GM12878 (cell line): Measurements from ENCODE around the gene FAM156A. TPM values are rescaled to one million over a fixed set of nuclear protein-coding genes. Genes with fewer than 3 reads are reported as not detected.

Source experiments
- ATAC-seq: fragments of 200-7000 bp; cut with Tn5 transposase; 3 replicates; pipeline ENCODE4 v1.9.1; 2020; ENCODE audit warnings: mild to moderate bottlenecking, moderate library complexity
- BruUV-seq: library from RNA; stranded (reverse); fragments of 400-500 nt; replicated peaks from 2 replicates; lab custom pipeline; 2021; lab: Mats Ljungman, UMichigan
- CTCF ChIA-PET: fragments of 300-600 bp; sonication (Branson Sonifier 250); formaldehyde crosslinking; extraction: SDS; loops from one replicate; lab custom pipeline; 2021; ENCODE audit warnings: inconsistent platforms; lab: Yijun Ruan, JAX
- POLR2A ChIA-PET: fragments of 350-600 bp; formaldehyde crosslinking; extraction: SDS; loops from one replicate; lab custom pipeline; 2021; ENCODE audit warnings: inconsistent platforms; lab: Charles Lee
- RAD21 ChIA-PET: fragments of 300-600 bp; sonication (Branson Sonifier 250); formaldehyde crosslinking; loops from one replicate; lab custom pipeline; 2023; ENCODE audit warnings: antibody characterized with exemption; ENCODE audit not compliant: unreplicated experiment; lab: Charles Lee
- SMC1A ChIA-PET: fragments of 300-600 bp; sonication (Branson Sonifier 250); formaldehyde crosslinking; loops from one replicate; lab custom pipeline; 2023; ENCODE audit not compliant: unreplicated experiment, uncharacterized antibody; lab: Charles Lee
- DNase-seq: peaks from one replicate; pipeline ENCODE4 v3.0.0-alpha.2; 2011; ENCODE audit warnings: low read depth, low spot score
- FAIRE-seq: peaks from 3 replicates; lab custom pipeline; 2011; peaks lifted over from hg19 to GRCh38; lab: Jason Lieb, UNC
- H2AFZ ChIP-seq: 2 replicates; pipeline ENCODE4 v1.6.0; 2011; ENCODE audit warnings: low read depth, low read length, control low read depth; ENCODE audit not compliant: control insufficient read depth
- H3K27ac ChIP-seq: 2 replicates; pipeline ENCODE4 v1.5.1; 2011; ENCODE audit warnings: control low read depth; ENCODE audit not compliant: control insufficient read depth, insufficient read depth
- H3K27me3 ChIP-seq, 2 experiments: replicated peaks in 1 of 2; 2 replicates each; pipeline versions ENCODE4 v1.6.0 to v1.6.1; 2011; ENCODE audit warnings: low read length in 1 of 2; ENCODE audit not compliant: control insufficient read depth in 2 of 2, insufficient read depth in 2 of 2
- H3K36me3 ChIP-seq, 2 experiments: 2 replicates each; pipeline ENCODE4 v1.5.1; 2011; ENCODE audit warnings: low read length in 1 of 2; ENCODE audit not compliant: control insufficient read depth in 2 of 2, insufficient read depth in 2 of 2
- H3K4me1 ChIP-seq: 2 replicates; pipeline ENCODE4 v1.6.1; 2011; ENCODE audit warnings: mild to moderate bottlenecking, low read length, moderate library complexity, mixed read lengths; ENCODE audit not compliant: control insufficient read depth, insufficient read depth
- H3K4me2 ChIP-seq: 2 replicates; pipeline ENCODE4 v1.6.0; 2011; ENCODE audit warnings: control low read depth; ENCODE audit not compliant: control insufficient read depth, insufficient read depth
- H3K4me3 ChIP-seq: fragments of 200-600 bp; sonication (generic); 2 replicates; pipeline ENCODE4 v1.5.1; 2016
- H3K79me2 ChIP-seq: 2 replicates; pipeline ENCODE4 v1.6.0; 2011; ENCODE audit warnings: low read length; ENCODE audit not compliant: control insufficient read depth, insufficient read depth
- H3K9ac ChIP-seq: 2 replicates; pipeline ENCODE4 v1.8.0; 2011; ENCODE audit warnings: low read length, control low read depth, mixed read lengths; ENCODE audit not compliant: control insufficient read depth, insufficient read depth
- H3K9me3 ChIP-seq: replicated peaks from 3 replicates; pipeline ENCODE4 v1.5.1; 2011; ENCODE audit warnings: mild to moderate bottlenecking, low read length; ENCODE audit not compliant: control insufficient read depth, insufficient read depth
- H4K20me1 ChIP-seq: 2 replicates; pipeline ENCODE4 v1.6.0; 2011; ENCODE audit not compliant: control insufficient read depth, insufficient read depth
- CHD4 ChIP-seq: fragments of 200-600 bp; sonication (generic); IDR thresholded peaks from 2 replicates; pipeline ENCODE4 v1.6.1; 2016; ENCODE audit warnings: mild to moderate bottlenecking
- KAT2A ChIP-seq: conservative IDR thresholded peaks from 2 replicates; pipeline ENCODE4 v1.6.1; 2011; ENCODE audit warnings: low read depth, low read length; ENCODE audit not compliant: control insufficient read depth
- NBN ChIP-seq: fragments of 450-650 bp; IDR thresholded peaks from 2 replicates; pipeline ENCODE4 v1.6.1; 2016
- RUNX3 ChIP-seq: IDR thresholded peaks from 2 replicates; pipeline ENCODE4 v1.6.1; 2012; ENCODE audit warnings: low read length, inconsistent platforms
- SIN3A ChIP-seq: IDR thresholded peaks from 2 replicates; pipeline ENCODE4 v1.6.1; 2012; ENCODE audit warnings: low read depth, low read length, improper control_type of control experiment
- SMARCA5 ChIP-seq: fragments of 450-650 bp; IDR thresholded peaks from 2 replicates; pipeline ENCODE4 v1.6.1; 2017; ENCODE audit warnings: mild to moderate bottlenecking
- WGBS: methylation state at CpG from one replicate; pipeline ENCODE4 v1.1.6; 2016; ENCODE audit warnings: low lambda C conversion rate; ENCODE audit not compliant: insufficient replicate concordance, insufficient coverage; ENCODE audit errors: missing lambda C conversion rate; 5-methylcytosine and 5-hydroxymethylcytosine counted together
- in situ Hi-C: fragments of 300-500 bp; cut with MboI; formaldehyde crosslinking; loops from 9 replicates; pipeline ENCODE4 v1.14.3; 2018; ENCODE audit warnings: mixed read lengths
- intact Hi-C: fragments of 100-400 bp; cut with micrococcal nuclease; formaldehyde crosslinking; loops from one replicate; pipeline ENCODE4 v1.14.2; 2022; ENCODE audit not compliant: unreplicated experiment
- polyA plus RNA-seq, 11 experiments: library from polyadenylated mRNA; depleted of rRNA in 4 of 11; unstranded in 6 of 11; stranded (reverse) in 5 of 11; fragments of >200 nt; fragmentation: Nextera tagmentation in 4 of 11; fragmentation: Illumina TruSeq in 1 of 11; extraction: Ambion mirVana in 4 of 11; extraction: Trizol in 1 of 11; gene quantifications; 1 replicate in 1 of 11; 2 replicates in 10 of 11; pipeline versions ENCODE4 v1.2.1 to v1.2.3, GENCODE V29; 2011 to 2016; ENCODE audit warnings: inconsistent platforms in 2 of 11, missing spikeins in 2 of 11, low read depth in 1 of 11
- total RNA-seq, 4 experiments: library from RNA; depleted of rRNA in 3 of 4; stranded (reverse); fragments of >200 nt in 3 of 4; fragmentation: Illumina TruSeq in 1 of 4; extraction: Trizol in 1 of 4; gene quantifications; 2 replicates each; pipeline versions ENCODE4 v1.2.1 to v1.2.3, GENCODE V29; 2013 to 2021
- TF ChIP-seq, protein P1 (sequence below): fragments of 450-650 bp; conservative IDR thresholded peaks from 2 replicates; pipeline ENCODE4 v1.6.1; 2017; ENCODE audit warnings: mild to moderate bottlenecking, moderate library complexity

FAM156A gene
- total and polyA plus RNA-seq, 10 of the 15 experiments (the other 5 are each of a cell fraction or from before 2014, with no cell fraction given), result 2.9 to 25.2 (median 16.3) TPM

GRCh38 chrX:52988985-52989917 lies 30.9 kb upstream of the FAM156A start:
- Histone ChIP-seq H3K9ac (no peak overlapping the region), H3K36me3 (no peaks in the 10 kb centered on the region), H3K79me2 (peaks cover 2% of the 10 kb centered on the region; the same call in 1 of the 2 replicates), H3K4me2 (no peak overlapping the region), H3K27me3 (no peaks in the 10 kb centered on the region), H3K4me3 (no peak overlapping the region), H3K9me3 (no peaks in the 10 kb centered on the region), H3K4me1 (no peaks in the 10 kb centered on the region), H2AFZ (no peak overlapping the region), H4K20me1 (no peaks in the 10 kb centered on the region), H3K27ac (no peak overlapping the region)
- BruUV-seq, result no TSS peak
- FAIRE-seq (no peak), DNase-seq (no peak), ATAC-seq (no peak)
- intact Hi-C loops, result no loop called here
- in situ Hi-C loops, result loop anchor here (25.0 kb wide), 2 partner anchors 402 to 652 kb away; no protein-coding TSS in a partner anchor
- RAD21 ChIA-PET, result interaction anchor here (0.9 kb wide), 1 partner anchor 66 kb away, joined by 3 read pairs; no protein-coding TSS in a partner anchor
- POLR2A ChIA-PET, result no interaction called here
- WGBS, result 45% methylated on average over 13 of the region's 14 CpGs
- SMC1A ChIA-PET, result interaction anchor here (1.5 to 2.6 kb wide), 3 partner anchors 54 to 415 kb away, joined by 4 to 8 read pairs (median 4); no protein-coding TSS in a partner anchor
- CTCF ChIA-PET, result interaction anchor here (0.7 to 2.8 kb wide), 7 partner anchors 11 to 1438 kb away, joined by 3 to 17 read pairs (median 4); no protein-coding TSS in a partner anchor
- no peak for TF ChIP-seq SIN3A
- TF ChIP-seq CHD4, result no peak
- TF ChIP-seq RUNX3, result no peak
- no peak for TF ChIP-seq SMARCA5
- TF ChIP-seq, protein P1, sequence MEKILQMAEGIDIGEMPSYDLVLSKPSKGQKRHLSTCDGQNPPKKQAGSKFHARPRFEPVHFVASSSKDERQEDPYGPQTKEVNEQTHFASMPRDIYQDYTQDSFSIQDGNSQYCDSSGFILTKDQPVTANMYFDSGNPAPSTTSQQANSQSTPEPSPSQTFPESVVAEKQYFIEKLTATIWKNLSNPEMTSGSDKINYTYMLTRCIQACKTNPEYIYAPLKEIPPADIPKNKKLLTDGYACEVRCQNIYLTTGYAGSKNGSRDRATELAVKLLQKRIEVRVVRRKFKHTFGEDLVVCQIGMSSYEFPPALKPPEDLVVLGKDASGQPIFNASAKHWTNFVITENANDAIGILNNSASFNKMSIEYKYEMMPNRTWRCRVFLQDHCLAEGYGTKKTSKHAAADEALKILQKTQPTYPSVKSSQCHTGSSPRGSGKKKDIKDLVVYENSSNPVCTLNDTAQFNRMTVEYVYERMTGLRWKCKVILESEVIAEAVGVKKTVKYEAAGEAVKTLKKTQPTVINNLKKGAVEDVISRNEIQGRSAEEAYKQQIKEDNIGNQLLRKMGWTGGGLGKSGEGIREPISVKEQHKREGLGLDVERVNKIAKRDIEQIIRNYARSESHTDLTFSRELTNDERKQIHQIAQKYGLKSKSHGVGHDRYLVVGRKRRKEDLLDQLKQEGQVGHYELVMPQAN, result no peak
- TF ChIP-seq KAT2A, result no peak
- no peak for TF ChIP-seq NBN
